GM13977 (cell line): ENCODE data around the gene PTMS.

ENCODE experiments used
- DNase-seq: peaks from one replicate; pipeline ENCODE4 v3.0.0; 2012; ENCODE audit warnings: low spot score
- in situ Hi-C: fragments of 300-500 bp; cut with MboI; formaldehyde crosslinking; loops from one replicate; pipeline ENCODE4 v1.12.0; 2022; ENCODE audit warnings: low sequenced_read_pairs, low pct_unique_long_range_greater_than_20kb, mixed read lengths, inconsistent platforms; ENCODE audit not compliant: unreplicated experiment
- TF ChIP-seq, protein P1 (sequence below): IDR thresholded peaks from 2 replicates; pipeline ENCODE4 v1.5.1; 2012; ENCODE audit warnings: mild to moderate bottlenecking, control low read depth; ENCODE audit not compliant: insufficient read depth; ENCODE audit errors: extremely low read depth, missing control alignments

Gene PTMS

DNA sequence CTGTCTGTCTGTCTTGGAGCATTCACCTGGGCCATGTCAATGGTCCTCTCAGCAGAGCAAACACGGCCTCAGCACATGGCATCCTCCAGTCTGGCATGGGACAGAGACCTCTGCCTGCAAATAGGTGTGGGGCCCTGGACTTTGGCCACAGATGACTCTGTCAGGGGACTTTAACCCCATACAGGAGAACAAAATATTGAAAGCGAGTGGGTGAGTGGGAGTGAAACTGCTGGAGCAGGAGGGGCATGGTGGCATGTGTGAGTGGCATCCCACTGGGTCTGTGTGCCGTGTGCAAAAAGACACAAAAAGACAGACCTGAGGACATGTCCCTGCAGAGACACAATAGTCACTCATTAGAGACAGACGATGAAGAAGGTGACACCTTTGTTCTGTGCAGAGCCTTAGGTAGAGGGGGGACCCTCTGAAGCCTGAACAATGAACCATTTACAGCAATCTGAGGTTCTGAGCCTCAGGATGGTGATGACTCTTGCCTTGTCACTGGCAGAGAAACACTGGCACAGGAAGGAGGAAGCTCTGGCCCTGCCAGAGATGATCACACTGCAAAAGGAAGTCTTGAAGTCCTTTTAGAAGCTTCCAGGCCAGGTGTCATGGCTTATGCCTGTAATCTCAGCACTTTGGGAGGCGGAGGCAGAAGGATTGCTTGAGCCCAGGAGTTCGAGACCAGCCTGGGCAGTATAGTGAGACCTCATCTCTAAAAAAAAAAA lies 13.7 kb downstream of the PTMS start:
- TF ChIP-seq, protein P1, sequence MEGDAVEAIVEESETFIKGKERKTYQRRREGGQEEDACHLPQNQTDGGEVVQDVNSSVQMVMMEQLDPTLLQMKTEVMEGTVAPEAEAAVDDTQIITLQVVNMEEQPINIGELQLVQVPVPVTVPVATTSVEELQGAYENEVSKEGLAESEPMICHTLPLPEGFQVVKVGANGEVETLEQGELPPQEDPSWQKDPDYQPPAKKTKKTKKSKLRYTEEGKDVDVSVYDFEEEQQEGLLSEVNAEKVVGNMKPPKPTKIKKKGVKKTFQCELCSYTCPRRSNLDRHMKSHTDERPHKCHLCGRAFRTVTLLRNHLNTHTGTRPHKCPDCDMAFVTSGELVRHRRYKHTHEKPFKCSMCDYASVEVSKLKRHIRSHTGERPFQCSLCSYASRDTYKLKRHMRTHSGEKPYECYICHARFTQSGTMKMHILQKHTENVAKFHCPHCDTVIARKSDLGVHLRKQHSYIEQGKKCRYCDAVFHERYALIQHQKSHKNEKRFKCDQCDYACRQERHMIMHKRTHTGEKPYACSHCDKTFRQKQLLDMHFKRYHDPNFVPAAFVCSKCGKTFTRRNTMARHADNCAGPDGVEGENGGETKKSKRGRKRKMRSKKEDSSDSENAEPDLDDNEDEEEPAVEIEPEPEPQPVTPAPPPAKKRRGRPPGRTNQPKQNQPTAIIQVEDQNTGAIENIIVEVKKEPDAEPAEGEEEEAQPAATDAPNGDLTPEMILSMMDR: no peak
- no peak for DNase-seq
- in situ Hi-C loops: no loop called here

DNA sequence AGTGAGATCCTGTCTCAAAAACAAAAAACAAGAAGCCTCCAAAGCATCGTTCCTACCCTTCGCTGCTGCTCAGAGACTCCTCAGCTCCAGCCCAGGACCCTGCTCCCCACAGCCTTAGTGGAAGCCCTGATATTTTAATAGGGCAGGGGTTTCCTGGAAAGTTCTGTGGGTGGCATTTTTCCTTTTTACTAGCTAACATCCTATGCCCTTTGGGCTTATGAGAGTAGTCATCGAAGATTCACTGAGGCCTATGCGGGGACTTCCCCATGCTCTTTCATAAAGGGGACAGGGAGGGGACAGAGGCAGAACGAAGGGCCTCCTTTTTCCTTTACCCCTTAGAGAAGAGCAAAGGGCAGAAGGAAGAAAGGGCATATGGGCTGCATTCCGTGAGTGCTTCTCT lies 14.4 kb downstream of the PTMS start:
- in situ Hi-C loops: no loop called here
- TF ChIP-seq, protein P1: no peak
- DNase-seq: no peak

DNA sequence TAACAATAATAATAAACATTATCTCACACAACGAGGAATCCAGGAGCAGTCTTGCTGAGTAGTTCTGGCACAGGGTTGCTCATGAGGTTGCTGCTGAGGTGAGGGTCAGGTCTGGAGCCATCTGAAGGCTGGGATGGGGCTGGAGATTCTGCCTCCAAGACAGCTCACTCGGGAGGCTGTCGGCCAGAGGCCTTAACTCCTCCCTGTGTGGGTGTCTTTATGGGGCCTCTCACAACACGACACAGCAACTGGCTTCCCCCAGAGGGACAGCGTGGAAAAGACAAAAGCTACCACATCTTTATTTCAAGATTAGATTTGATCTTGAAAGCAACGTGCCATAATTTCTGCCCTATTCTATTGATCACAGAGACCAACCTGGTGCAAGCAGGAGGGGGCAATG lies 16.0 kb downstream of the PTMS start:
- TF ChIP-seq, protein P1: no peak
- in situ Hi-C loops: no loop called here
- no peak for DNase-seq

DNA sequence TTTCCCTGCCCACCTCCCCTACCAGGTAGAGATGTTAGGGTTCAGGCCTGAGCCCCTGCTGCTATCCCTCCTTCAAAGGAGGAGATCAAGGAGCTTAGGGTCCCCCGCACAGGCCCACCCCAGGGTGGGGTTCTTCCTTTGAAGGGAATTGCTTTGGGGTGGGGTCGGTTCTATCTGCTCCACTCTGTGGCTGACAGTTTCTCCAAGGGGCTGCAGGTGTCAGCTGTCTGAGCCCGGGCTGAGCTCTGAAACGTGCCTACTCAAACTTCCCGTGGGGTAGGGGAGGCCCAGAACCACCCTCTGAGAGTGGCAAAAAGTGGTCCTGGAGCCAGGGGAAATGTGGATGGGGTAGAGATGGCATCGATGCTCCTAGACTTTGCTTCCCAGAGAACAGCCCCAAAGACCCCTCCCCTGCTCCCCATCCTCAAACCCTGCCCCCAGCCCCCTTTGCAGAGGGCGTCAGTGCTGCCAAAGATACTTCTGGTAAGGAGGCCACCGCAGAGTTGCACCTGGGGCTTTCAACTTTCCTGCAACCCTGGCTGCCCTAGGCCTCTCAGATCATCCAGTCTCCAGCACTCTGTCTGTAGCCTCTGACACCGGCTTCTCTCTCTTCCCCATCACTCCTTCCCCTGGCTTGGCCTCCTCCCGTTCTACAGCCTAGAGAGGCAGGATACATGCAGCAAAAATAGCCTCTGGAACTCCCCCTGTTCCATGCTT lies 16.8 kb downstream of the PTMS start:
- TF ChIP-seq, protein P1: no peak
- in situ Hi-C loops: no loop called here
- DNase-seq: no peak

DNA sequence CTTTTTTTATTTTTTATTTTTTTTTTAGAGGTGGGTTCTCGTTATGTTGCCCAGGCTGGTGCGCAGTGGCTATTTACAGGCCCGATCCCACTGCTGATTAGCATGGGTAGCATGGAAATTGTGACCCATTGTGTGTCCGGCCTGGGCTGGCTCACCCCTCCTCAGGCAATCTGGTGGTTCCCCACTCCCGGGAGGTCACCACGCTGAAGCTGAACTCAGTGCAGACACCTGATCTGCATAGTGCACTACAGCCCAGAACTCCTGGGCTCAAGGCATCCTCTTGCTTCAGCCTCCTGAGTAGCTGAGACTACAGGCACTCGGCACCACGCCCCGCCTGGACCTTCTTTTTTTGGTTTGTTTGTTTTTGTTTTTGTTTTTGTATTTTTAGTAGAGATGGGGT lies 17.7 kb downstream of the PTMS start:
- in situ Hi-C loops: no loop called here
- TF ChIP-seq, protein P1: no peak
- no peak for DNase-seq

DNA sequence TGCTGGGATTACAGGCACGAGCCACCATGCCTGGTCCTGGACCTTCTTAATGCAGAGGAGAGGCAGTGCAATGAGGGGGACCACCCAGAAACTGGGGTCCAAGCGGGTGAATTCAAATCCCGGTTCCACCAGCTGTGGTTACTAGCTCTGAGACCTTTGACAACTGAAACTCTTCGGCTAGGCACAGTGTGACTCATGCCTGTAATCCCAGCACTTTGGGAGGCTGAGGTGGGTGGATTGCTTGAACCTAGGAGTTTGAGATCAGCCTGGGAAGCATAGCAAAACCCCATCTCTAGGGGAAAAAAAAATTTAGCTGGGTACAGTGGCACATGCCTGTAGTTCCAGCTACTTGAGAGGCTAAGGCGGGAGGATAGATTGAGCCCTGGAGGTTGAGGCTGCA lies 18.1 kb downstream of the PTMS start:
- TF ChIP-seq, protein P1: no peak
- no peak for DNase-seq
- in situ Hi-C loops: no loop called here
